Central memory CD8-positive, alpha-beta T cell (primary cell): ENCODE results near the gene PITX2.

ENCODE experiments used
- ATAC-seq: fragments of 150-1000 bp; cut with Tn5 transposase; replicated peaks from 2 replicates; pipeline ENCODE4 v1.10.0; 2022; ENCODE audit warnings: mild to moderate bottlenecking, moderate FRiP score, moderate number of reproducible peaks; ENCODE audit not compliant: poor library complexity, severe bottlenecking; ENCODE audit errors: extremely low read depth
- DNase-seq, 2 donors: peaks; one replicate each; pipeline ENCODE4 v3.0.0; 2021; ENCODE audit warnings: low spot score in 2 of 2
- H3K27ac Mint-ChIP-seq: one replicate; pipeline ENCODE4 v1.8.0; 2022; ENCODE audit warnings: low read depth, mild to moderate bottlenecking, moderate library complexity, mixed read lengths
- H3K27me3 Mint-ChIP-seq: one replicate; pipeline ENCODE4 v1.8.0; 2022; ENCODE audit warnings: mixed read lengths
- H3K36me3 Mint-ChIP-seq: one replicate; pipeline ENCODE4 v1.8.0; 2022; ENCODE audit warnings: mild to moderate bottlenecking, moderate library complexity, mixed read lengths; ENCODE audit not compliant: insufficient read depth
- H3K4me1 Mint-ChIP-seq: one replicate; pipeline ENCODE4 v1.8.0; 2022; ENCODE audit warnings: mixed read lengths
- H3K4me3 Mint-ChIP-seq: one replicate; pipeline ENCODE4 v1.8.0; 2022; ENCODE audit warnings: mild to moderate bottlenecking, moderate library complexity, mixed read lengths
- H3K9me3 Mint-ChIP-seq: one replicate; pipeline ENCODE4 v1.8.0; 2022; ENCODE audit warnings: mixed read lengths

PITX2 gene

GRCh38 chr4:110622841-110623717 is at the start of gene PITX2:
Gene PITX2, minus strand, starts transcription at chr4:110623077. Its CDS starts 617 bp downstream, at chr4:110622460.
- no peak for DNase-seq
- Mint-ChIP-seq H3K27me3 (peaks cover 100% of the 10 kb centered on the region), H3K27ac (no peak within 1 kb of the TSS), H3K36me3 (peaks cover 6% of the 10 kb centered on the region), H3K4me1 (peaks cover 12% of the 10 kb centered on the region), H3K4me3 (peak within 1 kb of the TSS; percentile 50), H3K9me3 (no peaks in the 10 kb centered on the region)
- ATAC-seq, result no peak

- H3K27ac Mint-ChIP-seq, result no peak overlapping the region
Measured at GRCh38 chr4:110671679-110672078, 48.8 kb upstream of the PITX2 start.

GRCh38 chr4:110669663-110670062 is 46.8 kb upstream of the PITX2 start:
- H3K27ac Mint-ChIP-seq, result no peak overlapping the region
- H3K9me3 Mint-ChIP-seq, result no peaks in the 10 kb centered on the region
- ATAC-seq (no peak), DNase-seq (no peak)
- H3K36me3 Mint-ChIP-seq, result no peaks in the 10 kb centered on the region
- no peaks in the 10 kb centered on the region for H3K27me3 Mint-ChIP-seq
- no peak overlapping the region for H3K4me3 Mint-ChIP-seq
- H3K4me1 Mint-ChIP-seq, result no peaks in the 10 kb centered on the region

More at GRCh38 chr4:110671679-110672078, 48.8 kb upstream of the PITX2 start:
- no peak for ATAC-seq
- Mint-ChIP-seq H3K9me3 (no peaks in the 10 kb centered on the region), H3K4me3 (no peak overlapping the region), H3K27me3 (no peaks in the 10 kb centered on the region), H3K4me1 (no peaks in the 10 kb centered on the region), H3K36me3 (no peaks in the 10 kb centered on the region)
- DNase-seq, result no peak

- no peak for DNase-seq
- no peaks in the 10 kb centered on the region for H3K27me3 Mint-ChIP-seq
- H3K9me3 Mint-ChIP-seq, result no peaks in the 10 kb centered on the region
- no peaks in the 10 kb centered on the region for H3K36me3 Mint-ChIP-seq
- H3K4me3 Mint-ChIP-seq, result no peak overlapping the region
- ATAC-seq, result no peak
- no peak overlapping the region for H3K27ac Mint-ChIP-seq
- H3K4me1 Mint-ChIP-seq, result no peaks in the 10 kb centered on the region
Measured at GRCh38 chr4:110668463-110669235, 45.8 kb upstream of the PITX2 start.

GRCh38 chr4:110667670-110668069 is 44.8 kb upstream of the PITX2 start:
- no peaks in the 10 kb centered on the region for H3K4me1 Mint-ChIP-seq
- ATAC-seq (no peak), DNase-seq (no peak)
- H3K27ac Mint-ChIP-seq, result no peak overlapping the region
- no peaks in the 10 kb centered on the region for H3K27me3 Mint-ChIP-seq
- no peaks in the 10 kb centered on the region for H3K9me3 Mint-ChIP-seq
- H3K4me3 Mint-ChIP-seq, result no peak overlapping the region
- no peaks in the 10 kb centered on the region for H3K36me3 Mint-ChIP-seq

- DNase-seq (no peak), ATAC-seq (no peak)
- no peak overlapping the region for H3K27ac Mint-ChIP-seq
- no peaks in the 10 kb centered on the region for H3K36me3 Mint-ChIP-seq
- no peak overlapping the region for H3K4me3 Mint-ChIP-seq
- no peaks in the 10 kb centered on the region for H3K4me1 Mint-ChIP-seq
- no peaks in the 10 kb centered on the region for H3K9me3 Mint-ChIP-seq
- H3K27me3 Mint-ChIP-seq, result no peaks in the 10 kb centered on the region
Measured at GRCh38 chr4:110666030-110666429, 43.2 kb upstream of the PITX2 start.

- ATAC-seq, result no peak
- Mint-ChIP-seq H3K27me3 (no peaks in the 10 kb centered on the region), H3K36me3 (no peaks in the 10 kb centered on the region), H3K4me1 (no peaks in the 10 kb centered on the region), H3K27ac (no peak overlapping the region), H3K4me3 (no peak overlapping the region), H3K9me3 (no peaks in the 10 kb centered on the region)
- DNase-seq, result no peak
Measured at GRCh38 chr4:110663738-110664444, 41.0 kb upstream of the PITX2 start.

- ATAC-seq (no peak), DNase-seq (no peak)
- Mint-ChIP-seq H3K36me3 (no peaks in the 10 kb centered on the region), H3K27me3 (no peaks in the 10 kb centered on the region), H3K27ac (no peak overlapping the region), H3K9me3 (no peaks in the 10 kb centered on the region), H3K4me1 (no peaks in the 10 kb centered on the region), H3K4me3 (no peak overlapping the region)
Measured at GRCh38 chr4:110663206-110663605, 40.3 kb upstream of the PITX2 start.

- H3K27ac Mint-ChIP-seq, result no peak overlapping the region
- no peaks in the 10 kb centered on the region for H3K4me1 Mint-ChIP-seq
- H3K9me3 Mint-ChIP-seq, result no peaks in the 10 kb centered on the region
- peaks cover 11% of the 10 kb centered on the region for H3K27me3 Mint-ChIP-seq
- no peak for DNase-seq
- no peak overlapping the region for H3K4me3 Mint-ChIP-seq
- no peaks in the 10 kb centered on the region for H3K36me3 Mint-ChIP-seq
- ATAC-seq, result no peak
Measured at GRCh38 chr4:110660755-110661154, 37.9 kb upstream of the PITX2 start.

GRCh38 chr4:110654254-110654635 is 31.4 kb upstream of the PITX2 start:
- ATAC-seq (no peak), DNase-seq (no peak)
- Mint-ChIP-seq H3K4me1 (no peaks in the 10 kb centered on the region), H3K27ac (no peak overlapping the region), H3K27me3 (peaks cover 11% of the 10 kb centered on the region), H3K36me3 (no peaks in the 10 kb centered on the region), H3K9me3 (no peaks in the 10 kb centered on the region), H3K4me3 (no peak overlapping the region)

GRCh38 chr4:110653321-110654253 is 30.7 kb upstream of the PITX2 start:
- Mint-ChIP-seq H3K36me3 (no peaks in the 10 kb centered on the region), H3K4me1 (no peaks in the 10 kb centered on the region)
- no peak for DNase-seq

GRCh38 chr4:110644008-110644407 is 21.1 kb upstream of the PITX2 start:
- no peaks in the 10 kb centered on the region for H3K9me3 Mint-ChIP-seq
- no peaks in the 10 kb centered on the region for H3K36me3 Mint-ChIP-seq
- H3K4me1 Mint-ChIP-seq, result no peaks in the 10 kb centered on the region
- DNase-seq (no peak), ATAC-seq (no peak)
- H3K27me3 Mint-ChIP-seq, result peaks cover 71% of the 10 kb centered on the region
- no peak overlapping the region for H3K4me3 Mint-ChIP-seq
- H3K27ac Mint-ChIP-seq, result no peak overlapping the region

More at GRCh38 chr4:110653321-110654253, 30.7 kb upstream of the PITX2 start:
- Mint-ChIP-seq H3K9me3 (no peaks in the 10 kb centered on the region), H3K27me3 (peaks cover 11% of the 10 kb centered on the region), H3K27ac (no peak overlapping the region), H3K4me3 (no peak overlapping the region)
- ATAC-seq, result no peak
